ENCODE measurements around the gene SZT2.

The SZT2 gene

GRCh38 chr1:43436371-43436770 is 46.7 kb downstream of the SZT2 start:
- Mint-ChIP-seq H3K4me3 (no peak overlapping the region), H3K27ac (peak overlapping the region; percentile 70), H3K9me3 (ENCODE audit: low read depth) (no peaks in the 10 kb centered on the region), H3K4me1 (ENCODE audit: low read depth) (no peaks in the 10 kb centered on the region), H3K27me3 (no peaks in the 10 kb centered on the region), H3K36me3 (no peaks in the 10 kb centered on the region)

GRCh38 chr1:43437031-43437973 is 47.6 kb downstream of the SZT2 start:
- H3K9me3 Mint-ChIP-seq (ENCODE audit: low read depth) = no peaks in the 10 kb centered on the region
- no peaks in the 10 kb centered on the region for H3K27me3 Mint-ChIP-seq
- no peak overlapping the region for H3K4me3 Mint-ChIP-seq
- H3K27ac Mint-ChIP-seq = no peak overlapping the region
- H3K36me3 Mint-ChIP-seq = no peaks in the 10 kb centered on the region
- no peaks in the 10 kb centered on the region for H3K4me1 Mint-ChIP-seq (ENCODE audit: low read depth)

- no peaks in the 10 kb centered on the region for H3K27me3 Mint-ChIP-seq
- no peak overlapping the region for H3K4me3 Mint-ChIP-seq
- no peaks in the 10 kb centered on the region for H3K9me3 Mint-ChIP-seq (ENCODE audit: low read depth)
- no peak overlapping the region for H3K27ac Mint-ChIP-seq
- no peaks in the 10 kb centered on the region for H3K4me1 Mint-ChIP-seq (ENCODE audit: low read depth)
- no peaks in the 10 kb centered on the region for H3K36me3 Mint-ChIP-seq
These were observed 48.3 kb downstream of the SZT2 start for GRCh38 chr1:43438006-43438405.

- Mint-ChIP-seq H3K36me3 (no peaks in the 10 kb centered on the region), H3K27ac (no peak overlapping the region), H3K4me3 (no peak overlapping the region), H3K4me1 (ENCODE audit: low read depth) (no peaks in the 10 kb centered on the region), H3K27me3 (no peaks in the 10 kb centered on the region), H3K9me3 (ENCODE audit: low read depth) (no peaks in the 10 kb centered on the region)
These were observed 48.9 kb downstream of the SZT2 start for GRCh38 chr1:43438576-43438952.

- H3K9me3 Mint-ChIP-seq (ENCODE audit: low read depth) = no peaks in the 10 kb centered on the region
- no peaks in the 10 kb centered on the region for H3K36me3 Mint-ChIP-seq
- H3K4me3 Mint-ChIP-seq = no peak overlapping the region
- no peaks in the 10 kb centered on the region for H3K27me3 Mint-ChIP-seq
- peak overlapping the region; percentile 66 for H3K27ac Mint-ChIP-seq
- H3K4me1 Mint-ChIP-seq (ENCODE audit: low read depth) = no peaks in the 10 kb centered on the region
These were observed 49.4 kb downstream of the SZT2 start for GRCh38 chr1:43438953-43439581.

- Mint-ChIP-seq H3K27ac (no peak overlapping the region), H3K4me3 (no peak overlapping the region), H3K27me3 (no peaks in the 10 kb centered on the region), H3K9me3 (ENCODE audit: low read depth) (no peaks in the 10 kb centered on the region), H3K36me3 (no peaks in the 10 kb centered on the region), H3K4me1 (ENCODE audit: low read depth) (no peaks in the 10 kb centered on the region)
These were observed 50.1 kb downstream of the SZT2 start for GRCh38 chr1:43439781-43440180.

GRCh38 chr1:43440358-43440757 is 50.7 kb downstream of the SZT2 start:
- Mint-ChIP-seq H3K4me1 (ENCODE audit: low read depth) (no peaks in the 10 kb centered on the region), H3K27me3 (no peaks in the 10 kb centered on the region), H3K9me3 (ENCODE audit: low read depth) (no peaks in the 10 kb centered on the region), H3K36me3 (no peaks in the 10 kb centered on the region), H3K4me3 (no peak overlapping the region), H3K27ac (no peak overlapping the region)

GRCh38 chr1:43441166-43441893 is 51.6 kb downstream of the SZT2 start:
- H3K9me3 Mint-ChIP-seq (ENCODE audit: low read depth) = no peaks in the 10 kb centered on the region
- no peaks in the 10 kb centered on the region for H3K4me1 Mint-ChIP-seq (ENCODE audit: low read depth)
- H3K27ac Mint-ChIP-seq = no peak overlapping the region
- no peaks in the 10 kb centered on the region for H3K27me3 Mint-ChIP-seq
- peaks cover 2% of the 10 kb centered on the region for H3K36me3 Mint-ChIP-seq
- H3K4me3 Mint-ChIP-seq = no peak overlapping the region

GRCh38 chr1:43441894-43442637 is 52.4 kb downstream of the SZT2 start:
- H3K27me3 Mint-ChIP-seq = no peaks in the 10 kb centered on the region
- peaks cover 2% of the 10 kb centered on the region for H3K36me3 Mint-ChIP-seq
- no peaks in the 10 kb centered on the region for H3K4me1 Mint-ChIP-seq (ENCODE audit: low read depth)
- no peak overlapping the region for H3K27ac Mint-ChIP-seq
- no peaks in the 10 kb centered on the region for H3K9me3 Mint-ChIP-seq (ENCODE audit: low read depth)
- no peak overlapping the region for H3K4me3 Mint-ChIP-seq

- Mint-ChIP-seq H3K4me3 (no peak overlapping the region), H3K27me3 (no peaks in the 10 kb centered on the region), H3K27ac (no peak overlapping the region), H3K9me3 (ENCODE audit: low read depth) (no peaks in the 10 kb centered on the region), H3K36me3 (peaks cover 2% of the 10 kb centered on the region), H3K4me1 (ENCODE audit: low read depth) (no peaks in the 10 kb centered on the region)
These were observed 53.1 kb downstream of the SZT2 start for GRCh38 chr1:43442756-43443155.

- H3K9me3 Mint-ChIP-seq (ENCODE audit: low read depth) = no peaks in the 10 kb centered on the region
- H3K4me3 Mint-ChIP-seq = no peak overlapping the region
- H3K4me1 Mint-ChIP-seq (ENCODE audit: low read depth) = no peaks in the 10 kb centered on the region
- H3K27me3 Mint-ChIP-seq = no peaks in the 10 kb centered on the region
- H3K36me3 Mint-ChIP-seq = peaks cover 2% of the 10 kb centered on the region
- no peak overlapping the region for H3K27ac Mint-ChIP-seq
These were observed 53.7 kb downstream of the SZT2 start for GRCh38 chr1:43443197-43443946.

- no peaks in the 10 kb centered on the region for H3K9me3 Mint-ChIP-seq (ENCODE audit: low read depth)
- no peaks in the 10 kb centered on the region for H3K27me3 Mint-ChIP-seq
- H3K4me3 Mint-ChIP-seq = no peak overlapping the region
- no peaks in the 10 kb centered on the region for H3K4me1 Mint-ChIP-seq (ENCODE audit: low read depth)
- no peak overlapping the region for H3K27ac Mint-ChIP-seq
- peaks cover 2% of the 10 kb centered on the region for H3K36me3 Mint-ChIP-seq
These were observed 54.6 kb downstream of the SZT2 start for GRCh38 chr1:43444151-43444828.

- H3K36me3 Mint-ChIP-seq = peaks cover 2% of the 10 kb centered on the region
- no peak overlapping the region for H3K4me3 Mint-ChIP-seq
- H3K9me3 Mint-ChIP-seq (ENCODE audit: low read depth) = no peaks in the 10 kb centered on the region
- no peak overlapping the region for H3K27ac Mint-ChIP-seq
- no peaks in the 10 kb centered on the region for H3K27me3 Mint-ChIP-seq
- no peaks in the 10 kb centered on the region for H3K4me1 Mint-ChIP-seq (ENCODE audit: low read depth)
These were observed 55.1 kb downstream of the SZT2 start for GRCh38 chr1:43444836-43445235.

Data from activated naive CD8-positive, alpha-beta T cell (primary cell).